ENCODE results near the gene SULF2. TPM values are rescaled to one million over a fixed set of nuclear protein-coding genes. Genes with fewer than 3 reads are reported as not detected.

SULF2 gene
- polyA plus RNA-seq, 3 donors = 69.6 to 80.7 (median 77.2) TPM

DNA sequence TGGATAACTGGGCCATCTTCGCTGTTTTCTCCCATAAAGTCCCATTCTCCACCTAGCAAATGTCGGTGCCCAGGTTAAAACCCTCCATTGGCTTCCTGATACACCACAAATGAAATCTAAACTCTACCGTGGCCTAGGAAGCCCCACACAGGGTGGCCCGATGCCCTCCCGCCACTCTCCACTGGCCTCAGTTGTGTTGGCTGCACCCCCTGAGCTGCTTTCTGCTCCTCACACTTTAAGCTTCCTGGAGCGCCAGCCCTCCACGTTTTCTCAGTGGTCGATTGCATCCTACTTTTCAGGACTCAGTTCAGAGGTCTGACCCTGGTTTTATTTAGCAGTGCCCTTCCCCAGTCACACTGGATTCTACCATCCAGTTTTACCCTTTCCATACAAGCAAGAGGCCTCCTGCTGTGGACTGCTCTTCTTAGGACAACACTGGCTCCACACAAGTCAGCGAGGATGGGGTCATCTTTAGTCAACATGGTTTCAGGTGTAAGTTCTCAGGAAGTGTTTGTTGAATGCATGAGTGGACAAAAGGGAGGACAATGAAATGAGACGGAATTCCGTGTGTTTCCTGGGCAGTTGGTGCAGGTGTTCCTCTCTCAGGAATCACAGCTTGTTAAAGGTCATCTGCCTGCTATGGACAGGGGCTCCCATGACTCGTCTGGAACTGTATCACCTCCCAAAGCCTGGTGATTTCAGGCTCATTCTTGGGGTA, 124.1 kb downstream of the SULF2 start:
- peak in 1 of 3 donors; percentile 24 for DNase-seq (ENCODE audit: low read depth in 3 of 3, low spot score in 2 of 3)

DNA sequence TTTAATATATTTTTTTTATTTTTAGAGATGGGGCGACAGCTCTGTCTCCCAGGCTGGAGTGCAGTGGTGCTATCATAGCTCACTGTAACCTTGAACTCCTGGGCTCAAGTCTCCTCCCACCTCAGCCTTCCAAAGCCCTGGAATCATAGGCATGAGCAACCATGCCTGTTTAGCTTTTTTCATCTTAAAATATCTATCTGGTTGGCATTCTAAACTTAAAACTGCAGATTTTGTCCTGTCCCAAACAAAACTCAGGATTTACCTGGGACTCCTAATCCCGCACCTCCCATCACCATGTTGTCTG, 124.7 kb downstream of the SULF2 start:
- no peak for DNase-seq (ENCODE audit: low read depth in 3 of 3, low spot score in 2 of 3)

DNA sequence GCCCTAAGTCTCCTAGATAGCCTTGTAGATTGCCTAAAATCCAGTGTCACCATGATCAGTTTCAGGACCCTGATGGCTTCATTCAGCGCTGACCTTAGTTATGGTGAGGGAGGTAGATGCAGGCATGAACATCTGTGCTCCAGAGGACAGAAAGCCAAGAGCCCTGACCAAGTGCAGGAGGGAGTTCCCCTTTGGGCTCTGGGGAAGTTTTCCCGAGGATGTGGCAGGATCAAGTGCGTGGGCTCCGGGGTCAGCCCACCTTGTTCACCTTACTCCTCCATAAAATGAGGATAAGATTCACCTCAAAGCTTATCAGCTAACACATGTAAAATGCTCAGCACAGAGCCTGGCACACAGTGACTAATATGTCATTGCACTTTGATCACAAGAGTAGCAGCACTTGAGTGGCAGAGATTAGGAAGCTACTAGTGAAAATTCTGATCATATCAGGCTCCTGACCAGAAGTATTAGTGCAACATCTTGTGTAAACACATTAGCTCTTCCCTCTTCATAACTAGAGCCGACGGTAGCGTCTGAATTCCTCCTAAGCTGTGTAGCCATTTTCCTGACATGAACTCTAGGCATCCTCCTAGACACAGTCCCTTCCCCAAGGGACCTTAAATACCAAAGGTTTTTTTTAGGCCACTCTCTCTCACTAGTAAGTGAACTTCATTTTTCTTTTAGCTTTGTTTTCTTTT, 125.2 kb downstream of the SULF2 start:
- no peak for DNase-seq (ENCODE audit: low read depth in 3 of 3, low spot score in 2 of 3)

DNA sequence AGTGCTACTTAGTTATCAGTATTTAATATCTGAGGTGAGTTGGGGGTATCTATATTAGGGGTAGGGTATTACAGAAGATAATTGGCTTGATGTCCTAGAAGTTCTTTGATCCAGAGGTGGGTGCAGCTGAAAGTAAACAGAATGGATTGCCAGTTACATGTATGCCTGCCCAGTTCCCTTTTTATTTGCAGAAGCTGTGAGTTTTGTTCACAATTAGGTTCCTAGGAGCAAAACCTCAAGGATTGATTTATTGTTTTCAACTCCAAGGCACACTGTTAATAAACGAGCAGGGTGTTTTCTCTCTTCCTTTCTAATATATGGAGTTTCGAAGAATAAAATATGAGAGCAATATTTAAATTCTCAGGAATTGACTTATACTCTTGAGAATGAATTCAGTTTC, 129.0 kb downstream of the SULF2 start:
- DNase-seq (ENCODE audit: low read depth in 3 of 3, low spot score in 2 of 3) = no peak

DNA sequence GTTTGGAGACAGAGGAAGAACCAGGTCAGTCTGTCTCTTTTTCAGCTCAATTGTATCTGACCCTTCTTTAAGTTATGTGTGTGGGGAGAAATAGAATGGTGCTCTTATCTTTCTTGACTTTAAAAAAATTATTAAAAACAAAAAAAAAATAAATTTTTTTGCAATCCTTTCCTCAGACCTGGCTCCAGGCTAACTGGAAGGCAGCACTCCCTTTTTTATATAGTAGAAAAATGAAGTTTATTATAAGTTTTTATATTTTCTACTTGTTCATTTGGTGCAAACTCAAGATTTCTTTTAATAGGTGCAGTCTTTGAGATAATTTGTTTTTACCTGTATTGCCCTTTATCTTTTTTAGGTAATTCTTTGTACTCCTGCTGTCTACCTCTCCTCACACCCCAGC, 129.6 kb downstream of the SULF2 start:
- no peak for DNase-seq (ENCODE audit: low read depth in 3 of 3, low spot score in 2 of 3)

DNA sequence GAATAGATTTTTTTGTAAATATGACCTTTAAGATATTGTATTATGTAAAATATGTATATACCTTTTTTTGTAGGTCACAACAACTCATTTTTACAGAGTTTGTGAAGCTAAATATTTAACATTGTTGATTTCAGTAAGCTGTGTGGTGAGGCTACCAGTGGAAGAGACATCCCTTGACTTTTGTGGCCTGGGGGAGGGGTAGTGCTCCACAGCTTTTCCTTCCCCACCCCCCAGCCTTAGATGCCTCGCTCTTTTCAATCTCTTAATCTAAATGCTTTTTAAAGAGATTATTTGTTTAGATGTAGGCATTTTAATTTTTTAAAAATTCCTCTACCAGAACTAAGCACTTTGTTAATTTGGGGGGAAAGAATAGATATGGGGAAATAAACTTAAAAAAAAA, 130.9 kb downstream of the SULF2 start:
- DNase-seq (ENCODE audit: low read depth in 3 of 3, low spot score in 2 of 3) = no peak

DNA sequence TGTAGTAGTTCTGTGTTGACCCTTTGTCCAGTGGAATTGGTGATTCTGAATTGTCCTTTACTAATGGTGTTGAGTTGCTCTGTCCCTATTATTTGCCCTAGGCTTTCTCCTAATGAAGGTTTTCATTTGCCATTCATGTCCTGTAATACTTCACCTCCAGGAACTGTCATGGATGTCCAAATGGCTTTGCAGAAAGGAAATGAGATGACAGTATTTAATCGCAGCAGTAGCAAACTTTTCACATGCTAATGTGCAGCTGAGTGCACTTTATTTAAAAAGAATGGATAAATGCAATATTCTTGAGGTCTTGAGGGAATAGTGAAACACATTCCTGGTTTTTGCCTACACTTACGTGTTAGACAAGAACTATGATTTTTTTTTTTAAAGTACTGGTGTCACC, 131.4 kb downstream of the SULF2 start:
- DNase-seq (ENCODE audit: low read depth in 3 of 3, low spot score in 2 of 3) = no peak

DNA sequence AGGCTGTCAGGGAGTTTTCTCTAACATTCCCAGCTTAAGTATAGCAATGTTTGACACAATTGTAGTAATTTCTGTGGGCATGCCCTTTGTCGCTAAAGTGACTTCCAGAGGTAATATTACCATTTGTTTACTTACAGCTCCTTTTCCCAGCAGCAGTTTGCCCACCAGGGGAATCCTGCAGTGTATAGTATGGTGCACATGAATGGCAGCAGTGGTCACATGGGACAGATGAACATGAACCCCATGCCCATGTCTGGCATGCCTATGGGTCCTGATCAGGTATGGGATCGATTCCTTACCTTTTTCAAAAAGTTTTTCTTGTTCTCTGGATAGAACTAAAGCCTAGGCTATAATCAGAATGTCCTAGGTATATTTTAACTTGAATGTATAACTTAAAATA, 132.5 kb downstream of the SULF2 start:
- DNase-seq (ENCODE audit: low read depth in 3 of 3, low spot score in 2 of 3) = no peak

DNA sequence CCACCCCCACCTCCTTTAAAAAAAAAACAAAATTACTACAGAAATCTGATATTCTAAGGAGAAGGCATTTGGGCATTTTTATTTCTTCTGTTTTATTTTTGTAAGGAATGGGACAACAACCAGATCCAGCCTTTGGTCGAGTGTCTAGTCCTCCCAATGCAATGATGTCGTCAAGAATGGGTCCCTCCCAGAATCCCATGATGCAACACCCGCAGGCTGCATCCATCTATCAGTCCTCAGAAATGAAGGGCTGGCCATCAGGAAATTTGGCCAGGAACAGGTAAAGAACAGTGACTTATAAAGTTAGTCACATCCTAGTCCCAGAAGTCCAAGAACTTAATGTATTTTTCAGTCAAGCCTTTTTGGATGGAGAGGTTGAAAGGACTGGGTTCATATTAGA, 133.0 kb downstream of the SULF2 start:
- DNase-seq (ENCODE audit: low read depth in 3 of 3, low spot score in 2 of 3) = no peak

DNA sequence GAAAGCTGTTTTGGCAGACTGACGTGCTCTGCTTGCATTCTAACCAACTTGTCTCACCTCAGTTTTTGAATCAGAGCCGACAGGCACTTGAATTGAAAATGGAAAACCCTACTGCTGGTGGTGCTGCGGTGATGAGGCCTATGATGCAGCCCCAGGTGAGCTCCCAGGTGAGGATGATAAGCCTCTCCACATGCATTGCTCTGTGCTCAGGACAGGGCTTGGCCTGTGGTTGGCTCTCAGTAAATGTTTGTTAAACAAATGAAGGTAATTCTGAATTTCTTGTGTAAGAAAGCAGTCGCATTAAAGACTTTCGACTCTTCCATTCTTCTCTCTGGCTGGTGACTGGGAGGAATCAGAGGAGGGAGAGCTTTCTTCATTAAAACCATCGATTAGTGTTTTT, 136.3 kb downstream of the SULF2 start:
- no peak for DNase-seq (ENCODE audit: low read depth in 3 of 3, low spot score in 2 of 3)

DNA sequence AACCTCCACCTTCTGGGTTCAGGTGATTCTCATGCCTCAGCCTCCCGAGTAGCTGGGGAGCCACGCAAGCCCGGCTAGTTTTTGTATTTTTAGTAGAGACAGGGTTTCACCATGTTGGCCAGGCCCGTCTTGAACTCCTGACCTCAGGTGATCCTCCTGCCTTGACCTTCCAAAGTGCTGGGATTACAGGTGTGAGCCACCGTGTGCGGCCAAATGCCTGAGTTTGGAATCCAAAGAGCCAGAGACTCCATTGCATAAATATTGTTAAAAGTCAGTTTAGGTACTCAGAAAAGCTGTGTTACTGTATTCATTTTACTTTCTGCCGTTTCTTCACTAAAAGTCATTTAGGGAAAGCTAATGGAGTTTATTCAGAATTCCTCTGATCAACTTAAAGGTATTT, 137.3 kb downstream of the SULF2 start:
- no peak for DNase-seq (ENCODE audit: low read depth in 3 of 3, low spot score in 2 of 3)

DNA sequence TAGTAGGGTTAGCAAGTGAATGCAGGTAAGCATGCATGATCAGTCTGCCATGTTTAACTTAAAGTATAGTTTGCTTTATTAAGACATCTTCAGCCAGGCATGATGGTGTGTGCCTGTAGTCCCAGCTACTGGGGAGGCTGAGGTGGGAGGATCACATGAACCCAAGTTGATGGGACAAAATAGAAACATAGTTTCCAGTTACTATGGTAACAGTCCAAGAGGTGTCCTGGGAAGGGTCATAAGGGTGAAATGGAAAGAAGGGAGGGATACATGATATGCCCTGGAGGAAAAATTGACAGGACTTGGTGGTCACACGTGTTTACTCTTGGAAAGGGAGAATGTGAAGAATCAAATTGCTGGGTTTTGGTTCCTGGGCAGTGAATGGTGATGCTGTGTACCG, 139.6 kb downstream of the SULF2 start:
- no peak for DNase-seq (ENCODE audit: low read depth in 3 of 3, low spot score in 2 of 3)

DNA sequence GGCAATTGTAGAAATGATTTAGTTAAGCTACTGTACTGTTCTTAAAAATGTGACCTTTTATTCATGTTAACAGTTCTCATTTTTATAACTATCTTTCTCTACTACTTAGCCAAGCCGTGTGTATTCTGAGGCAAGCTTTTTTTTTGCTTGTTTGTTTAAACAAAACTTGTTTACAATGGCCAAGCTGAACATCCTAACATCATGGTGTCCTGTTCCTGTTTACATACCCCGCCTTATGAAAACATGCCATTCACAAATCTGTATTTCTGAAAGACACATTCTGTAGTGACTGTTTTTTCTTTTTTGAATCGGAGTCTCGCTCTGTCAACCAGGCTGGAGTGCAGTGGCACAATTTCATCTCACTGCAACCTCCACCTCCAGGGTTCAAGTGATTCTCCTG, 142.7 kb downstream of the SULF2 start:
- DNase-seq (ENCODE audit: low read depth in 3 of 3, low spot score in 2 of 3) = no peak

DNA sequence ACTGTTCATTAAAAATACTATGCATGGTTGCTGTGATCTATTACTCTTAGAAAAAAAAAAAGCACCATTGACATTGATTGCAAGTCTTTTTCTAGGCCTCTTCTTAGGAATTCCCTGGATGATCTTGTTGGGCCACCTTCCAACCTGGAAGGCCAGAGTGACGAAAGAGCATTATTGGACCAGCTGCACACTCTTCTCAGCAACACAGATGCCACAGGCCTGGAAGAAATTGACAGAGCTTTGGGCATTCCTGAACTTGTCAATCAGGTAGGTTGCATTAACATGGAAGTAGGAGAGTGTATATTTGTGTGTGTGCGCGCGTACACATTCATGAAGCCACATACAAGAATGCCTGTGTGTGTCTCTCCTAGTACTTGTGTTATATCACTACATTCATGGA, 143.2 kb downstream of the SULF2 start:
- DNase-seq (ENCODE audit: low read depth in 3 of 3, low spot score in 2 of 3) = no peak

DNA sequence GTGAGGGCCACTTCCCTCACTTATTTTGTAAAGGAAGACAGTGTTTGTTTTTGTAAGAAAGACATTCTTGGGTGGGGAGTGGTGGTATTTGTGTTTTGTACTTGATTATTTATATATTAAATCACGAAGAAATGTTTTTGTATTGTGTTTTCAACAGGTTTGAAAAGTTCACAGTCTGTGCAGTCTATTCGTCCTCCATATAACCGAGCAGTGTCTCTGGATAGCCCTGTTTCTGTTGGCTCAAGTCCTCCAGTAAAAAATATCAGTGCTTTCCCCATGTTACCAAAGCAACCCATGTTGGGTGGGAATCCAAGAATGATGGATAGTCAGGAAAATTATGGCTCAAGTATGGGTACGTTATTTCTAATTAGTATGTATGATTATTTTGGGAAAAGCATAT, 146.4 kb downstream of the SULF2 start:
- no peak for DNase-seq (ENCODE audit: low read depth in 3 of 3, low spot score in 2 of 3)

DNA sequence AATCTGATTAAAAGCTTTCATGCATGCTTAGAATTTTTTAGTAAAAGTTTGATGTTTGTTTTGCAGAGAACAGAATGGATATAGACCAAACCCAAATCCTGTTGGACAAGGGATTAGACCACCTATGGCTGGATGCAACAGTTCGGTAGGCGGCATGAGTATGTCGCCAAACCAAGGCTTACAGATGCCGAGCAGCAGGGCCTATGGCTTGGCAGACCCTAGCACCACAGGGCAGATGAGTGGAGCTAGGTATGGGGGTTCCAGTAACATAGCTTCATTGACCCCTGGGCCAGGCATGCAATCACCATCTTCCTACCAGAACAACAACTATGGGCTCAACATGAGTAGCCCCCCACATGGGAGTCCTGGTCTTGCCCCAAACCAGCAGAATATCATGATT, 150.0 kb downstream of the SULF2 start:
- DNase-seq (ENCODE audit: low read depth in 3 of 3, low spot score in 2 of 3) = no peak

DNA sequence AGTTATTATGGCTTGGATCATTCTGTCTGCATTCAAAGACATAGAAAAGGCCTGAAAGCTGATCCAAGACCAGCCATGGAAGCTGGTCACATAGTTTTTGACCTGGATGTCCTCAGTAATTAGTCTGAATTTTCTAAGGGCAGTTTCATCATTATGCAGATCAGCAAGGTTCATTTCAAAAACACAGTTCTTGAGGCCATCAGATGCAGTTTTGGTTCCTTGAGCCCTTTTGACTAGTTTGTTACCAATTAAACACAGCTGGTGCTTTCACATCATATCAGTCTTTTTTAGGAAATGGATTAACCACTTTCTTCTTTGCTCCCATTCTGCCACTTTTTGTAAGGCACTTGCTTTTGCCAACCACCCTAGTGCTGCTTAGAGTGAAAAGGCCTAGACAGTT, 154.2 kb downstream of the SULF2 start:
- no peak for DNase-seq (ENCODE audit: low read depth in 3 of 3, low spot score in 2 of 3)

DNA sequence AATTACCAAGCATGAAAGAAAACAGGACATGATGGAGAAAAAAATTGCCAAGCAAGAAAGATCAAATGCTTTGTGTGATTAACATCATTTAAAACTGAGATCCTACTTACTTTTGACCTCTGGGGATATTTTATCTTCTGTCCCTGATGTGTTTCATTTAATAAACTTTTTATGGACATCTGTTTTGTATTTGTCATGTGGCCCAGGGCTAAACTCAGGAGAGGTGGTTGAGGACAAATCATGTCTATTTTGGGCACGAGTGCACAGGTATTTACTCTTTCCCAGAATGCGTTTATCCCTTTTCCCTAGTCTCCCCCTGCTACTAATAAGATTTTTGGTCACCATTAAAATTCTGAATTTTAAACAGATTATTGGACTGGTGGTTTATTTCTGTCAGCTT, 155.4 kb downstream of the SULF2 start:
- no peak for DNase-seq (ENCODE audit: low read depth in 3 of 3, low spot score in 2 of 3)

DNA sequence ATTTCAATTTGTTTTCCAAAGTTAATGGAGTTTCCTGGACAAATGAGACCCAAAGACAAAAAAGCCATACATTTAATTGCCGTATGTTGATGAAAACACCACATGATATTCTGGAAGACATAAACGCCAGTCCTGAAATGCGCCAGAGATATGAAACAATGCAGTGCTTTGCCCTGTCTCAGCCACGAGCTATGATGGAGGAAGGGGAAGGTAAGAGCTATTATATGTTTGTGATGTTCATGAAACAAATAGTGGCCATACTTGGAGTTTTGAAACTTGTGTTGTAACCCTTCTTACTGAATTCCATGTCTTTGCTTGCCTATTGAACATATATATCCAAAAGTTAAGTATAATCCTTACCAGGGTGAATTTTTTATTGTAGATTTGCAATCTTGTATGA, 157.7 kb downstream of the SULF2 start:
- no peak for DNase-seq (ENCODE audit: low read depth in 3 of 3, low spot score in 2 of 3)

DNA sequence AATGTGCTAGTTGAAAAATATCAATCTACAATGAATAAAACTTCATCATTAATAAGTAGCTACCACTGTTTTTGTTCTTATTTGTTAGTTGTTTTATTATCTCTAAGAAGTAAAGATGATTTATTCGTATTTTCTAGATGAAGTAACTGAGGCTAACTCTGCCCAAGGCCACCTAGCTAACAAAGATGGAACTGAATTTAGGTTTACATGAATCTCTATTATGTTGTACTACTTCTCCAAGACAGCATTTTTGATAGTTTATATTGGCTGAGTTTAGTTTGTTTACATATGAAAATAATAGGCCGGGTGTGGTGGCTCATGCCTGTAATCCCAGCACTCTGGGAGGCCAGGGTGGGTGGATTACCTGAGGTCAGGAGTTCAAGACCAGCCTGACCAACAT, 162.1 kb downstream of the SULF2 start:
- DNase-seq (ENCODE audit: low read depth in 3 of 3, low spot score in 2 of 3) = no peak

DNA sequence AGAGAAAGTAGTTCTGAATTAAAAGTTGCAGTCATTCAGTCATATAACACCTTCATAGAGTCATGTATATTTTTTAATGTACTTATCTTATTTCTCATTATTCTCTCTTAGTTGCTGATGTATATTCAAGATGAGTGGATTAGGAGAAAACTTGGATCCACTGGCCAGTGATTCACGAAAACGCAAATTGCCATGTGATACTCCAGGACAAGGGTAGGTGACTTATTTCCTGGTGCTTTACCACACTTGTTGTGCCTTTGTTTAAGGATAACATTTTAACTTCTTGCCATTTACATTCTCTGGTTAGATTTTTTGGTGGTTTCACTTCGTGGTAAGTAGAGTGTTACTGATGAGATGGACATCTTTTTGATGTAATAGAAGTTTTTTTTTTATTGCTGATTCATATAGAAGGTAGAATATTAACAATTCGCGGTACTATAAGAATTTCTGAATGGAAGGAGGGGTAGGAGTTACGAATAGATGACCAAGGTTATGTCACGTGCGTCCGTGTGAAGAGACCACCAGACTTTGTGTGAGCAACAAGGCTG, 163.1 kb downstream of the SULF2 start:
- no peak for DNase-seq (ENCODE audit: low read depth in 3 of 3, low spot score in 2 of 3)

All from right renal cortex interstitium (tissue), 3 donors.